GM12864 (cell line): ENCODE measurements around the gene TAF8.

Experiments used
- DNase-seq: peaks from one replicate; pipeline ENCODE4 v3.0.0-alpha.2; 2011; ENCODE audit warnings: low read depth
- H3K4me3 ChIP-seq: 2 replicates; pipeline ENCODE4 v1.5.1; 2011; ENCODE audit warnings: mild to moderate bottlenecking, low read depth, low read length, control low read depth
- TF ChIP-seq, protein P1 (sequence below): IDR thresholded peaks from 2 replicates; pipeline ENCODE4 v1.5.1; 2011; ENCODE audit warnings: low read depth, mild to moderate bottlenecking, moderate library complexity, low read length, control low read depth, inconsistent platforms; ENCODE audit errors: missing control alignments

Gene TAF8

DNA sequence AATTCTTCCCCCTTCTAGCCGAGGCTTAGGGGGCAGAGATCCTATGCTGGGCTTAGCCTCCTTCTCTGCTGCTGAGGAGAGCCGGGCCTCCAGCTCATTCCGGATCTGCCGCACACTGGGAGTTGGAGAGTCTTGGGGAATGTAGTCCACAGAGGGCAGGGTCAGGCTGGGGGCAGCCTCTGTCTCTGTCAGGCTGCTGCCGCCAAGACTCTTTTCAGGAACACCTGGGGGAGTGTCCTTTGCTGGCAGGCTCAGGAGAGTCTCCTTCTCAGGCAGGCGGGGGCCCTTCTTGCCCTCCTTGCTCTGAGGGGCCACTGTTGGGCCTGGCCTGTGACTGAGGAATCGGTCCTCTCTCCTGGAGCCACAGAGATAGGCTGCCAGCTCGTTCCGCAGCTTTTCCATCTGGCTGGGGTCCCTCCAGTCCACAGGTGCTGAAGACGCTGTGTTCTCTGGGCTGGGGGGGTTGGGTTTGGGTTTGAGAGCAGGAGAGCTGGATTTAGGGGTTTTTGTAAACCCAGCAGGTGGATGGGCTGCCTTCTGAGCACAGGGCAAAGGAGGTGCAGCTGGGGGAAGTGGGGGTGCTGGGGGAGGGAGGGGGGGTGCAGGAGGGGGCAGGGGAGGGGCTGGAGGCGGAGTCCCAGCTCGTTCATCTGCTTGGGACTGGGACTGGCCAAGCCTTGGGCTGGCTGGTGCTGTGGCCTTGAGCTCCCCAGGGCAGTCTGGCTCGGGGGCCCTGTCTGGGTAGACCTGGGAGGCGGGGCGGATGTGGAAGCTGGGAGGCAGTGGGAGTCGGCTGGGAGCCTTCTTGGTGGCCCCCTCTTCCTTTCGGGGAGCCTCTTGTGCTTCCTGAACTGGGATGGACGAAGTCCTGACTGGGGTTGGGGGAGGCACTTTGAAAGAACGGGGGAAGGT, 56.0 kb downstream of the TAF8 start:
- no peak for DNase-seq
- TF ChIP-seq, protein P1, sequence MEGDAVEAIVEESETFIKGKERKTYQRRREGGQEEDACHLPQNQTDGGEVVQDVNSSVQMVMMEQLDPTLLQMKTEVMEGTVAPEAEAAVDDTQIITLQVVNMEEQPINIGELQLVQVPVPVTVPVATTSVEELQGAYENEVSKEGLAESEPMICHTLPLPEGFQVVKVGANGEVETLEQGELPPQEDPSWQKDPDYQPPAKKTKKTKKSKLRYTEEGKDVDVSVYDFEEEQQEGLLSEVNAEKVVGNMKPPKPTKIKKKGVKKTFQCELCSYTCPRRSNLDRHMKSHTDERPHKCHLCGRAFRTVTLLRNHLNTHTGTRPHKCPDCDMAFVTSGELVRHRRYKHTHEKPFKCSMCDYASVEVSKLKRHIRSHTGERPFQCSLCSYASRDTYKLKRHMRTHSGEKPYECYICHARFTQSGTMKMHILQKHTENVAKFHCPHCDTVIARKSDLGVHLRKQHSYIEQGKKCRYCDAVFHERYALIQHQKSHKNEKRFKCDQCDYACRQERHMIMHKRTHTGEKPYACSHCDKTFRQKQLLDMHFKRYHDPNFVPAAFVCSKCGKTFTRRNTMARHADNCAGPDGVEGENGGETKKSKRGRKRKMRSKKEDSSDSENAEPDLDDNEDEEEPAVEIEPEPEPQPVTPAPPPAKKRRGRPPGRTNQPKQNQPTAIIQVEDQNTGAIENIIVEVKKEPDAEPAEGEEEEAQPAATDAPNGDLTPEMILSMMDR = no peak
- H3K4me3 ChIP-seq = no peak overlapping the region

DNA sequence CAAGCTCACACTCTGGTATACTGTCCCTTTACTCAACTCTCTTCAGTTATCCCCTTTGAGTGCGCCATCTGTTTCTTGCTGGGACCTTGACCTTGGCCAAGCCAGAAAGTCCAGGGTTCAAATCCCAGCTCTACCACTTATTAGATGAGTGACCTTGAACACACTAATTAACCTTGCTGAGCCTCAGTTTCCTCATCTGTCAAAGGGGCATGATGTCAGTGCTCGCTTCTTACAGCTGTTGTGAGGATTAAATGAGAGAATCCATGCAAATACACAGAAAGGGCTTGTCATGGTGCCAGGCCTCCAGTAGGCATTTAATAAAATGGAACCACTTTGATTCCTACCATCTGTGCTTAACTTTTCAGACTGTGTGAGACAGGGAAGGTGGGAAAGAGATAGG, 57.7 kb downstream of the TAF8 start:
- TF ChIP-seq, protein P1 = no peak
- DNase-seq = no peak
- H3K4me3 ChIP-seq = no peak overlapping the region

DNA sequence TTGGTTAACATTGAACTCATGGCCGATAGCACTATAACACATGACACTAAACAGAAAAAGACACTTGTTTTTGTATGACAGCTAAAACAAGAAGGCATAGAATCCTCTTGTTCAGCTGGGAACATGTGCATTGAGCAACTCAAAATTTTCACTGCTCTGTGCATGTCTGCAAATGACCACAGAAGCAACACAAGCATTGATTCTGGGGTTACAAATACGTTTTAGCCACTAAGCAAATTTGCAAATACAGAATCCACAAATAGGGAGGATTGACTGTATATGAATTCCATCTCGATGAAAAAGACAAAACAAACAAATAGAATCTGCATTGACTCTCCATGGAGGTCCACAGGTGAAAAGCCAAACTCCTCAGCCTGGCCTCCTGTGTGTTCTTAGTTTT, 60.4 kb downstream of the TAF8 start:
- H3K4me3 ChIP-seq = no peak overlapping the region
- TF ChIP-seq, protein P1 = no peak
- DNase-seq = no peak

DNA sequence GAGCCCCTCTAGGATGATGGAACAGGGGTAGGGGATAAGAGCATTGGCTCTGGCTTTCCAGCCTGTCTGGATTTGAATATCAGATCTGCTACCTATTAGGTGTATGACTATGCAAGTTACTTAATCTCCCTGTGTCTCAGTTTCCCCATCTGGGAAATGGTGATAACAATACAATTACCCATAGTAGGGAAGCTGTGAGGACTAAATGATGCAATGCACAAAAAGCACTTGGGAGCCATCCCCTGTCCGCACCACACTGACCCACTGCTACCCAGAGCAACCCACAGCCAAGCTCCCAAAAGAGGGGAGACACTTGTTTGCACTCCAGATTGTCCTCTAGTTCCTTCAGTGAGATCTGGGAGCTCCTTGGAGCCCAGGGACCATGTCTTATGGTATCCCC, 62.0 kb downstream of the TAF8 start:
- H3K4me3 ChIP-seq = no peak overlapping the region
- TF ChIP-seq, protein P1 = no peak
- no peak for DNase-seq

DNA sequence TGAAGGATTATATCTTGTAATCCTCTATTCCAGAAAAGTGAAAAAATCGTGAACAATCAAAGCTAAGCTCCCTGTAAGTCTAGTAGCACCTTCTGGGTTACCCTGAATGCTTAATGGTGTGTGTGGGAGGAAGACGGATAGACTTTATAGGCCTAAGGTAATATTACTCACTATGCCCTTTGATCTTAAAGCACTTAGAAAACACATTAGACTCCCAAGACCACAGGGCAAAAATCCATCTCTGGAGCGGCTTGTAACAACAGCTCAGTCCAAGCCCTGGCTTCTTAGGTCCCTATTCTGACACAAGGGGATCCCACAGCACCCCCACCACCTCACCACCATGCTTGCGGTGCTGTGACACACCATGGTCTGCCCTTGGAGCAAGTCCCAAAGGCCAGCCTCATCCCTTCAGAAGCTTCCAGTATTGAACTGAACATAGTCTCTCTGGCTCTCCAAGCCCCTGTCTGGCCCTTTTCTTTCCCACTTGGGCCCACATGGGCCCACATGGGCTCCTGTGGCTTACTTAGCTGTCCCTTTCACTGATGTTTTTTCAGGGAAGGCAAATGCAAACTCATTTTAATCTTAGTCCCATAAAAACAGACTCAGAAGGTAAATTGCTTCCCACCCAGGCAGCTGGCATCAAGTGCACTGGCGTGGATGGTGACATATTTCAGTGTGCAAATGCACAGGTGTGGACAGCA, 63.8 kb downstream of the TAF8 start:
- no peak overlapping the region for H3K4me3 ChIP-seq
- TF ChIP-seq, protein P1 = no peak
- no peak for DNase-seq

DNA sequence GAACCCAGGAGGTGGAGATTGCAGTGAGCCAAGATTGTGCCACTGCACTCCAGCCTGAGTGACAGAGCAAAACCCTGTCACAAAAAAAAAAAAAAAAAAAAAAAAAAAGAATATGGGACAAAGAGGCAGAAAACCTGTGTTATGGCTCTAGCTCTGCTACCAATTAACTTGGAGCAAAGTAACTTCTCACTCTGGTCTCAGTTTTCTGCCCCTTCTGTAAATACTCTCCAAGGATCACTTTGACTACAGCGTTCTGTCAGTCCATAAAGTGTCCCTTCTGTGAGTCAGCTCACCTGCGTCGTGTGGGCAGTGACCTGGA, 67.5 kb downstream of the TAF8 start:
- H3K4me3 ChIP-seq = no peak overlapping the region
- TF ChIP-seq, protein P1 = no peak
- DNase-seq = no peak
